Ascending aorta (tissue), 2 donors: ENCODE results near the gene CCDC50. TPM values are rescaled to one million over a fixed set of nuclear protein-coding genes. Genes with fewer than 3 reads are reported as not detected.

Experiments used
- DNase-seq, 2 donors: peaks; one replicate each; pipeline ENCODE4 v3.0.0-alpha.2; 2019; ENCODE audit warnings: low spot score in 2 of 2
- H3K27ac ChIP-seq, 2 donors: fragments of 200-600 bp; sonication (generic); one replicate each; pipeline ENCODE4 v1.5.1; 2016 to 2017; ENCODE audit warnings: mild to moderate bottlenecking in 1 of 2
- H3K27me3 ChIP-seq: fragments of 200-600 bp; sonication (generic); one replicate; pipeline ENCODE4 v1.5.1; 2017
- H3K36me3 ChIP-seq, 2 donors: fragments of 200-600 bp; sonication (generic); one replicate each; pipeline ENCODE4 v1.5.1; 2016
- H3K4me1 ChIP-seq, 2 donors: fragments of 200-600 bp; sonication (generic); one replicate each; pipeline ENCODE4 v1.5.1; 2016 to 2017; ENCODE audit warnings: mild to moderate bottlenecking in 1 of 2
- H3K4me3 ChIP-seq, 2 donors: fragments of 200-600 bp; sonication (generic); one replicate each; pipeline ENCODE4 v1.5.1; 2016 to 2017; ENCODE audit warnings: mild to moderate bottlenecking in 1 of 2
- H3K9me3 ChIP-seq, 2 donors: fragments of 200-600 bp; sonication (generic); one replicate each; pipeline ENCODE4 v1.5.1; 2016
- intact Hi-C: fragments of 100-400 bp; cut with DNase I; formaldehyde crosslinking; loops from one replicate; pipeline ENCODE4 v1.15.1; 2023
- total RNA-seq: library from RNA; depleted of rRNA; stranded (reverse); fragments of >200 nt; gene quantifications from one replicate; pipeline ENCODE4 v1.1.0, GENCODE V29; 2016
- TF ChIP-seq, protein P1 (sequence below), 3 experiments: fragments of 200-600 bp in 2 of 3; fragments of 450-650 bp in 1 of 3; sonication (generic) in 2 of 3; IDR thresholded peaks; one replicate each; pipeline ENCODE4 v1.5.1; 2016 to 2019; ENCODE audit warnings: antibody characterized with exemption in 3 of 3, mild to moderate bottlenecking in 1 of 3, moderate library complexity in 1 of 3

CCDC50 gene
- total RNA-seq, 1 donor from 2014 or later, result 82.8 TPM

DNA sequence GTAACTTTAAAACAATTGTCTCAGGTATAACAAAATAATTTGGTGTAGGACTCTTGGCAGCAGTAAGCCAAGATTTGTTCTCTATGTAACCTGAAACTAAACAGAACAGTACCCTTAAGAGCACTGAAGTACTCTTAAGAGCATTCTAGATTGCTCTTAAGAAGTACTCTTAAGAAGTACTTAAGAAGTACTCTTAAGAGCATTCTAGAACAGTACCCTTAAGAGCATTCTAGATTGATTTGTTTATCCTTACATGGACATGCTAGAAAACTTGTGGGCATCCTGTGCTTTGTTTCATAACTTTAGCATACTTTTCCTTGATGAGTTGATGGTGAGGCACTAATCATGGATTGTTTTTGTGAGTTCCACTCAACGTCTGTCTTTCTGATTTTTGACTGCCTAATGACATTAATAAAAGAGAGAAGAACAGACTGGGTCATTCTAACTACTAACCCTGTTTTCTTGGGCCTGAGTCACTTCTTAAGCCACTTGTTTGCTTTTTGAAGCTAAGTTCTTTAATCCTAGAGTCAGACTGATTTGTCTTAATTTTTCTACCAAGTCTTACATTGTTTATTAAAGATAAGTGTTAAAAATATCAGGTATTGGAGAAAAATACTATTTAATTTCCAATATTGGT lies 58.4 kb downstream of the CCDC50 start:
- Histone ChIP-seq H3K36me3 (peaks cover 0 to 35% of the 10 kb centered on the region in 2 donors), H3K4me3 (no peak overlapping the region), H3K27ac (no peak overlapping the region), H3K27me3 (no peaks in the 10 kb centered on the region), H3K4me1 (no peaks in the 10 kb centered on the region), H3K9me3 (no peaks in the 10 kb centered on the region)
- TF ChIP-seq, protein P1, sequence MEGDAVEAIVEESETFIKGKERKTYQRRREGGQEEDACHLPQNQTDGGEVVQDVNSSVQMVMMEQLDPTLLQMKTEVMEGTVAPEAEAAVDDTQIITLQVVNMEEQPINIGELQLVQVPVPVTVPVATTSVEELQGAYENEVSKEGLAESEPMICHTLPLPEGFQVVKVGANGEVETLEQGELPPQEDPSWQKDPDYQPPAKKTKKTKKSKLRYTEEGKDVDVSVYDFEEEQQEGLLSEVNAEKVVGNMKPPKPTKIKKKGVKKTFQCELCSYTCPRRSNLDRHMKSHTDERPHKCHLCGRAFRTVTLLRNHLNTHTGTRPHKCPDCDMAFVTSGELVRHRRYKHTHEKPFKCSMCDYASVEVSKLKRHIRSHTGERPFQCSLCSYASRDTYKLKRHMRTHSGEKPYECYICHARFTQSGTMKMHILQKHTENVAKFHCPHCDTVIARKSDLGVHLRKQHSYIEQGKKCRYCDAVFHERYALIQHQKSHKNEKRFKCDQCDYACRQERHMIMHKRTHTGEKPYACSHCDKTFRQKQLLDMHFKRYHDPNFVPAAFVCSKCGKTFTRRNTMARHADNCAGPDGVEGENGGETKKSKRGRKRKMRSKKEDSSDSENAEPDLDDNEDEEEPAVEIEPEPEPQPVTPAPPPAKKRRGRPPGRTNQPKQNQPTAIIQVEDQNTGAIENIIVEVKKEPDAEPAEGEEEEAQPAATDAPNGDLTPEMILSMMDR (IDR thresholded peaks at IDR 0.05), result no peak
- intact Hi-C loops, result no loop called here
- DNase-seq, result no peak

DNA sequence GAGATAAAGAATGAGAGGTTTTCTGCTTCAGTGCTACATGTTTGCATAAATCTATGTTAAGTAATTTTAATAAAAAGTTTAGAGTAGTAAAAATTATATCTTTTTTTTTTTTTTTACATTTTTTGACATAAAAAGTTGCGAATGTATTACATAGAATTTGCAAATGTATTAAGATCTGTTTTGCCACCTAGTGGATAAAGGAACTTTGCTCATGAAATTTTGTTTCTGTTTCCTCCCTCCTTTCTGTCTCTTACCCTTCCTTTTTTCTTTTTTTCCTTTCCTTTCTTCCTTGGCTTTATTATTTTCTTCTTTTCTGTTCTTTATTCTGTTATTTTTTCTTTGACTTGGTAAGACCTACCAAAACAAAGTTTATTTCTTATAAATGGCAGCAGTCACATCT lies 59.6 kb downstream of the CCDC50 start:
- Histone ChIP-seq H3K4me3 (no peak overlapping the region), H3K36me3 (peaks cover 0 to 27% of the 10 kb centered on the region in 2 donors), H3K9me3 (no peaks in the 10 kb centered on the region), H3K27me3 (no peaks in the 10 kb centered on the region), H3K27ac (no peak overlapping the region), H3K4me1 (no peaks in the 10 kb centered on the region)
- intact Hi-C loops, result no loop called here
- no peak for DNase-seq
- TF ChIP-seq, protein P1 (IDR thresholded peaks at IDR 0.05), result peak in 1 of 3 experiments; percentile 30

DNA sequence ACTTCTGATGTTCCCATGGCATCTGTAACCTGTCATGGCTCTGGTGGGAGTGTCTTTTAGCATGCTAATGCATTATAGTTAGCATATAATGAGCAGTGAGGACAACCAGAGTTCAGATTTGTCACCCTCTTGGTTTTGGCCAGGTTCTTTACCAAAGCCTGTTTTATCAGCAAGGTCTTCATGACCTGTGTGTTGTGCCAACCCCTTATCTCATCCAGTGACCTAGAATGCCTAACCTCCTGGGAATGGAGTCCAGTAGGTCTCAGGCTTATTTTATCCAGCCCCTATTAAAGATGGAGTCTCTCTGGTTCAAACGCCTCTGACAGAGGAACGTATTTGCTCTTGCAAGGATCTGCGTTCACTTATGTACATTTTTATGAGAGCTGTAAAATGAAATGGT lies 61.4 kb downstream of the CCDC50 start:
- intact Hi-C loops, result loop anchor here (10.0 kb wide), 1 partner anchor 136 kb away; no protein-coding TSS in a partner anchor
- TF ChIP-seq, protein P1 (IDR thresholded peaks at IDR 0.05), result no peak
- DNase-seq, result no peak
- Histone ChIP-seq H3K36me3 (peaks cover 2 to 30% of the 10 kb centered on the region in 2 donors), H3K4me3 (no peak overlapping the region), H3K27ac (no peak overlapping the region), H3K9me3 (no peaks in the 10 kb centered on the region), H3K4me1 (no peaks in the 10 kb centered on the region), H3K27me3 (no peaks in the 10 kb centered on the region)

DNA sequence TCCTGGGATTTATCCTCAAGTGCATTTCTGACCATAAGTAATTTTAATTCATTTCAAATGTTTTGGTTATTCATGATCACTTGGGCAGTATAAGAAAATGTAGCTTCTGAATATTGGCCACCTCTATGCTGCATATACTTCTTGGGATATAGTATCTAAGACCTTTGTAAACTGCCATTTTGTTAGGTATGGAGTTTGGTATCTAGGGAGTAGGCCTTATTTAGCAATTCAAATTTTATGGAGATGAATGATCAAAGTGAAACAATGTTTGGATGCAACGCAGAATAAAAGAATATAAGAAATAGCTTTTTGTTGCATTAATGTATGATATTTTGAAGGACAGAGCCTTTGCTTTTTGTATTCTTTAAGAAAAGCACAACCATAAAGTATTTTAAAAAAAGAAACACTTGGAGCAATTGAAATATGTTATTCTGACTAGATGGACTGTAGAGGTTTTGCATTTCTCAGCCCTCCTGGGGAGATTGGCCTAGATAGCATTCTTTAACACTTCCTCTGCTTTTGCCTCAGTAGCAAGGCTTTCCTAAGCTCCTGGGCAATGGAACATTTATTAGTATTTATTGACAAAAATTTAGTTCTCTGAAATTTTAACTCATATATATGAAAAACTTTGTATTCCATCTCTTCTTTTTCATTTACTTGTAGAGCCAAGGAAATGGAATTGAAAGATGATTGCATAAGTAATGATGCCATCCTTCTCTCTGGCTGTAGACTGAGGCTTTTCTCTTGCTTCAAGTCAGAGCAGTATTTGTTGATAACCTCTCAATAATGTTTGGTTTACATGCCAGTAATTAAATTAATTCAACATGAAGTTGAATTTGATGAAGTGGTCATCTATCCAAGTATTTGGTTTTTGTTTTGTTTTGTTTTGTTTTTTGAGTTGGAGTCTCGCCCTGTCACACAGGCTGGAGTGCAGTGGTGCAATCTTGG lies 62.9 kb downstream of the CCDC50 start:
- TF ChIP-seq, protein P1 (IDR thresholded peaks at IDR 0.05), result no peak
- no peak for DNase-seq
- Histone ChIP-seq H3K27me3 (no peaks in the 10 kb centered on the region), H3K4me1 (no peaks in the 10 kb centered on the region), H3K4me3 (no peak overlapping the region), H3K9me3 (no peaks in the 10 kb centered on the region), H3K36me3 (peaks cover 3 to 42% of the 10 kb centered on the region in 2 donors), H3K27ac (no peak overlapping the region)
- intact Hi-C loops, result loop anchor here (10.0 kb wide), 1 partner anchor 137 kb away; no protein-coding TSS in a partner anchor

DNA sequence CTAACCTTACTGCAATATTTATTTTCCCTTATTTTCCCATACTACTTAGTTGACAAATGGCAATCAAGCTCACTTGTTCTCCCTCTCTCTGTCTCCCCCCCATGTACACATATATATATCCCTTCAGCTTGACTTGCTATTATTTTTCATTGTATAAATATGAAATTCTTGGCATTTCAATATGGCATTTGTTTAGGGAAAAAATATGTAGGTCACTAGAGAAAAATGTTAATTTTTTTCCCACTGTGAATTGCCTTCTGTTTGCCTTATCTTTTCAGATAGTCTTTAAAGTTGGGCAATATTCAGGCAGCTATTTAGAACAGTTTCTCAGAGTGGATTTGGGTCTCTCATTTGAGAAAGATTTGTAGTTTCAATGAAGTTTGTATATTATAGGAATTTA lies 64.0 kb downstream of the CCDC50 start:
- no peak for DNase-seq
- TF ChIP-seq, protein P1 (IDR thresholded peaks at IDR 0.05), result no peak
- Histone ChIP-seq H3K27ac (no peak overlapping the region), H3K4me3 (no peak overlapping the region), H3K4me1 (no peaks in the 10 kb centered on the region), H3K27me3 (no peaks in the 10 kb centered on the region), H3K9me3 (no peaks in the 10 kb centered on the region), H3K36me3 (peaks cover 3 to 52% of the 10 kb centered on the region in 2 donors)
- intact Hi-C loops, result loop anchor here (10.0 kb wide), 1 partner anchor 138 kb away; no protein-coding TSS in a partner anchor
